Endothelial cell of umbilical vein (primary cell): Measurements from ENCODE around the gene CCDC188. TPM values are rescaled to one million over a fixed set of nuclear protein-coding genes. Genes with fewer than 3 reads are reported as not detected.

Experiments used
- BruUV-seq: library from RNA; stranded (reverse); fragments of 400-500 nt; replicated peaks from 2 replicates; lab custom pipeline; 2021; lab: Mats Ljungman, UMichigan
- CTCF ChIA-PET: fragments of 300-600, 350-600 bp; sonication (Branson Sonifier 250); formaldehyde crosslinking; loops from one replicate; lab custom pipeline; 2021; ENCODE audit warnings: antibody characterized with exemption, inconsistent platforms; lab: Charles Lee
- POLR2A ChIA-PET: fragments of 300-600, 350-600 bp; sonication (Branson Sonifier 250); formaldehyde crosslinking; loops from one replicate; lab custom pipeline; 2021; ENCODE audit warnings: antibody characterized with exemption, inconsistent platforms; lab: Charles Lee
- DNase-seq: peaks from one replicate; pipeline ENCODE4 v3.0.0-alpha.2; 2011; ENCODE audit warnings: low read depth, low spot score
- FAIRE-seq: peaks from 2 replicates; lab custom pipeline; 2011; peaks lifted over from hg19 to GRCh38; lab: Jason Lieb, UNC
- H2AFZ ChIP-seq: 2 replicates; pipeline ENCODE4 v1.6.0; 2012; ENCODE audit warnings: low read depth, low read length, control low read depth, inconsistent platforms
- H3K27ac ChIP-seq: 2 replicates; pipeline ENCODE4 v1.5.1; 2011; ENCODE audit warnings: low read depth, mild to moderate bottlenecking, control low read depth, low read length, moderate library complexity; ENCODE audit not compliant: insufficient read depth
- H3K27me3 ChIP-seq, 2 experiments: 2 replicates each; pipeline versions ENCODE4 v1.6.0 to v1.6.1; 2011; ENCODE audit warnings: low read length in 2 of 2, mixed read lengths in 1 of 2; ENCODE audit not compliant: control insufficient read depth in 2 of 2, insufficient read depth in 2 of 2
- H3K36me3 ChIP-seq, 2 experiments: 2 replicates in 1 of 2; 3 replicates in 1 of 2; pipeline ENCODE4 v1.5.1; 2011; ENCODE audit warnings: low read length in 2 of 2, mild to moderate bottlenecking in 1 of 2, moderate library complexity in 1 of 2; ENCODE audit not compliant: control insufficient read depth in 2 of 2, insufficient read depth in 2 of 2; ENCODE audit errors: extremely low read depth in 1 of 2
- H3K4me1 ChIP-seq: 3 replicates; pipeline ENCODE4 v1.5.1; 2011; ENCODE audit warnings: mild to moderate bottlenecking, low read length; ENCODE audit not compliant: control insufficient read depth, insufficient read depth; ENCODE audit errors: extremely low read depth
- H3K4me2 ChIP-seq: 2 replicates; pipeline ENCODE4 v1.6.1; 2011; ENCODE audit warnings: low read length, control low read depth, mixed read lengths; ENCODE audit not compliant: insufficient read depth
- H3K4me3 ChIP-seq, 3 experiments: fragments of 200-600 bp in 1 of 3; sonication (generic), shearing (Covaris generic) in 1 of 3; replicated peaks in 1 of 3; 2 replicates each; pipeline ENCODE4 v1.5.1; 2011 to 2016; ENCODE audit warnings: control low read depth in 3 of 3, low read length in 3 of 3, mild to moderate bottlenecking in 2 of 3, inconsistent platforms in 1 of 3, low read depth in 1 of 3, moderate library complexity in 1 of 3; ENCODE audit not compliant: insufficient read depth in 1 of 3
- H3K79me2 ChIP-seq: 2 replicates; pipeline ENCODE4 v1.6.0; 2012; ENCODE audit warnings: low read length, inconsistent platforms; ENCODE audit not compliant: control insufficient read depth, insufficient read depth
- H3K9ac ChIP-seq: replicated peaks from 2 replicates; pipeline ENCODE3; 2011; ENCODE audit warnings: low read length, control low read depth; ENCODE audit not compliant: insufficient read depth; ENCODE audit errors: extremely low read depth
- H3K9me1 ChIP-seq: replicated peaks from 3 replicates; pipeline ENCODE4 v1.6.0; 2011; ENCODE audit warnings: mild to moderate bottlenecking, low read length; ENCODE audit not compliant: control insufficient read depth, insufficient read depth; ENCODE audit errors: extremely low read depth
- H3K9me3 ChIP-seq: replicated peaks from 2 replicates; pipeline ENCODE4 v1.5.1; 2012; ENCODE audit warnings: low read length, inconsistent platforms; ENCODE audit not compliant: control insufficient read depth, insufficient read depth
- H4K20me1 ChIP-seq: replicated peaks from 2 replicates; pipeline ENCODE3; 2011; ENCODE audit warnings: mild to moderate bottlenecking, low read length; ENCODE audit not compliant: control insufficient read depth, insufficient read depth; ENCODE audit errors: extremely low read depth
- CTCF ChIP-seq, 2 donors: IDR thresholded peaks; 1 replicate in 1 of 2; 2 replicates in 1 of 2; pipeline ENCODE4 v1.5.1; 2011; ENCODE audit warnings: low read length in 2 of 2, mild to moderate bottlenecking in 2 of 2, moderate library complexity in 2 of 2, control low read depth in 1 of 2, inconsistent platforms in 1 of 2, low read depth in 1 of 2; ENCODE audit not compliant: insufficient read depth in 1 of 2; ENCODE audit errors: extremely low read depth in 1 of 2
- EZH2 ChIP-seq: IDR thresholded peaks from 2 replicates; pipeline ENCODE4 v1.6.1; 2012; ENCODE audit warnings: borderline replicate concordance, low read depth, mild to moderate bottlenecking, moderate library complexity, low read length, inconsistent platforms; ENCODE audit not compliant: severe bottlenecking
- FOS ChIP-seq: IDR thresholded peaks from 2 replicates; pipeline ENCODE4 v1.6.1; 2011; ENCODE audit warnings: mild to moderate bottlenecking, low read length, moderate library complexity, borderline replicate concordance; ENCODE audit not compliant: insufficient read depth
- GATA2 ChIP-seq: IDR thresholded peaks from 2 replicates; pipeline ENCODE4 v1.7.0; 2011; ENCODE audit warnings: low read depth, mild to moderate bottlenecking, moderate library complexity, mixed read lengths, low read length; ENCODE audit not compliant: insufficient read length, insufficient read depth
- JUN ChIP-seq: IDR thresholded peaks from 2 replicates; pipeline ENCODE4 v1.6.1; 2011; ENCODE audit warnings: borderline replicate concordance, low read depth; ENCODE audit not compliant: insufficient read length, insufficient read depth
- MAX ChIP-seq: IDR thresholded peaks from 2 replicates; pipeline ENCODE4 v1.6.1; 2011; ENCODE audit not compliant: insufficient read depth, insufficient read length
- MYC ChIP-seq: IDR thresholded peaks from one replicate; pipeline ENCODE4 v1.6.1; 2011; ENCODE audit warnings: mild to moderate bottlenecking, low read depth, low read length
- POLR2A ChIP-seq: IDR thresholded peaks from 2 replicates; pipeline ENCODE4 v1.6.1; 2012; ENCODE audit warnings: low read depth, mild to moderate bottlenecking, control low read depth, low read length
- POLR2AphosphoS5 ChIP-seq: IDR thresholded peaks from 2 replicates; pipeline ENCODE4 v1.6.1; 2012; ENCODE audit warnings: low read depth, mild to moderate bottlenecking, control low read depth, low read length, moderate library complexity; ENCODE audit not compliant: insufficient read depth
- dilution Hi-C: fragments of 300-500 bp; cut with MboI; formaldehyde crosslinking; loops from one replicate; pipeline ENCODE4 v1.15.0; 2019; ENCODE audit warnings: low sequenced_read_pairs; ENCODE audit not compliant: extremely low pct_ligation_motif_present
- intact Hi-C: fragments of 100-400 bp; cut with micrococcal nuclease; formaldehyde crosslinking; loops from one replicate; pipeline ENCODE4 v1.10.0; 2022
- polyA plus RNA-seq, 4 experiments: library from polyadenylated mRNA; depleted of rRNA in 3 of 4; stranded (reverse) in 3 of 4; unstranded in 1 of 4; fragments of >200 nt; gene quantifications; 2 replicates each; pipeline versions ENCODE4 v1.2.1 to v1.2.3, GENCODE V29; 2011 to 2012; ENCODE audit warnings: missing spikeins in 1 of 4
- total RNA-seq: library from RNA; stranded (reverse); gene quantifications from 2 replicates; pipeline ENCODE4 v1.2.3, GENCODE V29; 2021

The CCDC188 gene
- total and polyA plus RNA-seq, 2 donors (not counting 3 experiments of a cell fraction or from before 2014, with no cell fraction given): 9.4 to 9.8 TPM

- intact Hi-C loops: no loop called here
- H3K36me3 ChIP-seq: peaks cover 5 to 29% of the 10 kb centered on the region in 2 experiments
Observed at GRCh38 chr22:20125201-20126174, 25.4 kb downstream of the CCDC188 start.

GRCh38 chr22:20124083-20124787 lies 26.6 kb downstream of the CCDC188 start:
- POLR2A ChIA-PET: no interaction called here
- H3K4me3 ChIP-seq: no peak overlapping the region
- dilution Hi-C loops: no loop called here
- intact Hi-C loops: no loop called here
- H3K9ac ChIP-seq: no peak overlapping the region
- no peak overlapping the region for H3K4me2 ChIP-seq
- no TSS peak for BruUV-seq
- H3K9me1 ChIP-seq: no peaks in the 10 kb centered on the region
- DNase-seq: no peak
- peaks cover 45% of the 10 kb centered on the region for H3K79me2 ChIP-seq
- no peak for TF ChIP-seq MYC
- TF ChIP-seq FOS: no peak
- no peak for TF ChIP-seq EZH2
- no peak for TF ChIP-seq MAX
- TF ChIP-seq CTCF (IDR thresholded peaks at IDR 0.05; ENCODE audit: extremely low read depth in 1 of 2, insufficient read depth in 1 of 2, low read depth in 1 of 2, low read length in 2 of 2): no peak
- no peak for TF ChIP-seq POLR2A
- TF ChIP-seq GATA2: no peak
- TF ChIP-seq POLR2AphosphoS5: no peak
- no peak for TF ChIP-seq JUN
- peaks cover 2% of the 10 kb centered on the region for H3K4me1 ChIP-seq
- H3K27ac ChIP-seq: no peak overlapping the region
- H3K36me3 ChIP-seq: peaks cover 9 to 38% of the 10 kb centered on the region in 2 experiments
- CTCF ChIA-PET: no interaction called here
- FAIRE-seq: no peak
- H2AFZ ChIP-seq: no peak overlapping the region
- H3K9me3 ChIP-seq: no peaks in the 10 kb centered on the region
- H3K27me3 ChIP-seq: no peaks in the 10 kb centered on the region
- H4K20me1 ChIP-seq: no peaks in the 10 kb centered on the region

More at GRCh38 chr22:20125201-20126174, 25.4 kb downstream of the CCDC188 start:
- Histone ChIP-seq H3K27me3 (no peaks in the 10 kb centered on the region), H3K9me3 (no peaks in the 10 kb centered on the region), H4K20me1 (no peaks in the 10 kb centered on the region), H3K4me2 (no peak overlapping the region), H3K9me1 (no peaks in the 10 kb centered on the region), H2AFZ (no peak overlapping the region), H3K4me3 (no peak overlapping the region), H3K9ac (no peak overlapping the region), H3K79me2 (peaks cover 33% of the 10 kb centered on the region), H3K27ac (no peak overlapping the region), H3K4me1 (no peaks in the 10 kb centered on the region)
- FAIRE-seq (no peak), DNase-seq (no peak)
- dilution Hi-C loops: no loop called here
- POLR2A ChIA-PET: no interaction called here
- no peak for TF ChIP-seq JUN
- no peak for TF ChIP-seq MYC
- CTCF ChIA-PET: interaction anchor here (0.6 kb wide), 1 partner anchor 8 kb away, joined by 4 read pairs; the partner anchor contains the start of gene TRMT2A
- BruUV-seq: no TSS peak
